HG03139 (cell line): ENCODE data around the gene MED13.
"Not testable (repeated sequence)": the region's sequence is repeated elsewhere in the genome, so short reads cannot be mapped to it uniquely, and the experiment has no call there.

Experiments used
- ATAC-seq: cut with Tn5 transposase; IDR thresholded peaks from one replicate; pipeline ENCODE4 v1.9.1; 2021; ENCODE audit not compliant: unreplicated experiment

MED13 gene

DNA sequence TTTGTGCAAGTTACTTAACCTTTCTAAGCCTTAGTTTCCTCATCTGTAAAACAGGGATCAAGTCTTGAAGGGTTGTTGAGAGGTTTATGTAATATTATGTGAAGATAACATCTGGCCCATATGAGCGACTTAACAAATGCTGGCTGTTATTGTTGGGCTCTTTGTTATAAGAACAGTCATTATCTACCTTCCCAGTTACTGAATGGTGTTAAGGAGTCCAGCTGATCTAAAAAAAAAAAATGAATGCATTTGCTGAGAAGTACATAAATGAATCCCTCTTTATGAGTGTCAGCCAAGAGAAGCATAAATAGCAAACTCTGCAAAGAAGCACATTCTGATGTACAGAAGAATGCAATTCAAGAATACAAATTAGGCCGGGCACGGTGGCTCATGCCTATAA, 24.3 kb upstream of the MED13 start:
- ATAC-seq, result no peak

DNA sequence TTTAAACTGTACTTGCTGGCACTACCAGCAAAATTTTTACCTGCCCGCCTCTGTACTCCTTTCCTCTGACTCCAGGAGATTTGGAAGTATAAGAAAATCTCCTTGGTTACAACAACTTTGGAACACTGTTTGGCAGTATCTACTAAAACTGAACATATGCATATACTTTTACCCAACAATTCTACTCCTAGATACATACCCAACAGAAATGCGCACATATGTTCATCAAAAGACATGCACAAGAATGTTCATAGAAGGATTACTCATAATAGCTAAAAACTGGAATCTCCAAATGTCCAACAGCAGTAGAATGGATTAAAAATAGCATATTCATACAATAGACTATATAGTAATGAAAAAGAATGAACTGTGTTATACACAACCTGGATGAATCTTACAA, 21.7 kb upstream of the MED13 start:
- no peak for ATAC-seq

DNA sequence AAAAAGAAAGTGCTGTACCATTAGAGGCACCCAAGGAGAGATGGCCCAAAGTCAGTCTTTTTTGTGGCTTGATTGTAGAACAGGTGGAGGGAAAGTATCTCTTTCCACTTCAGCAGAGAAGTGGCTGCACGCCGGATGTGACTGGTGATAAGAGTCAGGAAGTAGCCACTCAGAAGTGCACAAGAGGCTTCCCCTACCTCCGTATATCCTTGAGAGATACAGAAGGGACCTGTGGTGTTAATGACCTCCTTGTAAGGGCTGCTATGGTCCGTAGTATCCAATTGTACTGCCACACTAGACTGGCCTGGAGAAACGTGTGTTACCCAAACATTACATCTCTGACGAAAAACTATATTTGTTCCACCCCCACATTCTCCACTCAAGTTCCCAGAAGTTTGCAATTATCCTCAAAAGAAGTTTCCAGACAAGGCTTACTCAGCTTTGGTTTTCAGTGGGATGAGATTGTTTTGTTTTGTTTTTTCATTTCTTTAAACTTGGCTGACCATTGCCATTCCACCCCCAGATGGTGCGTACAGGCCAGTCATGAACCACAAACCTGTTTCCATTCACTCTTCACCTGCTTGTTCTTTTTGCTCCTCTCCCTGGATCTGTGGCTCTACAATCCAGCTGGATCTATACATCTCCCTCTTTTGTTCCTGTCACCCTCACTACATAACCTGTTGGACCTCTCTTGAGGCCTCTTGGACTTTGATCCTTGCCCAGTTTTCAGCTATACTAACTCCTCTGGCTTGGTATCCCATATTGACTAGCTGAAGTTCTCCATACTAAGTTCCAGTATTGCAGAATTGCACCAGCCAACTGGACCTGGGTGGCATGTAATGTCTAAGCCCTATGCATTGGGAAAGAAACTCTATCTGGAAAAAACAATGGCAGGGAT, 20.7 kb upstream of the MED13 start:
- peak; percentile 67 for ATAC-seq

DNA sequence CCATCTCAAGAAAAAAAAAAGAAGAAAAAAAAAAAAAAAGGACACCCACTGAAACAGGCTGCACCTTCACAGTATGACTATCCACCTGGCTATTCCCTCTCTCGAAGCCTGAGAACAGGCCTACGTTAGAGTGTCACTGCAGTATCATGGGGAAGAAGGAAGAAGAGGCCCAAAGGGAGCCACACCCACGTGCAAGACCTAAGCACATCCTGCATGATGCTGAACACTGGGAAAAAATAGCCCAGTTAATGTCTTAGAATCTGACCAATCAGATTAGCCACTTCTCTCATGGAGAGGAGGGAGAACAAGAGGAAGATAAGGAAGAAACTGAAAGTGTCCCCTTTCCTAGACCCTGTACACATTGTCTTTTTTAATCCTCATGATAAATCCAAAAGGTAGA, 19.5 kb upstream of the MED13 start:
- no peak for ATAC-seq

- no peak for ATAC-seq
Measured at GRCh38 chr17:62083651-62084050, 18.6 kb upstream of the MED13 start.

DNA sequence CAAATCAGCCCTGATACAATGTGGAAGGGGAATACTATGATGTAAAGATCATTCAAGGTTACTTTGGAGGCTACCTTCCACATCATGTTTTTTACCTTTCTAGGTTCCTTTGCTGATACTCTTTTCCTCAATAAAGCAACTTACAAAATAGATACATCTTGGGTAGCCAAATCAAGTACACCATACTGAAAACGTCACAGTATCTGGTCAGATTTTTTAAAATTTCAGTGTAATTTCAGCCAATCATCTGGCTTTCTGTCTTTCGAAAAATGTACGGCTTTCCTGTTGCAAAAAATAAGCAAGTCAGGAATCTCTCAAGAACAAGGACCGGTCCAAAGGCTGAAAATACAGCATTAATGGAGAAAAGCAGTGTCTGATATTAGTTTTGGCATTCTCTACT, 15.6 kb upstream of the MED13 start:
- no peak for ATAC-seq

DNA sequence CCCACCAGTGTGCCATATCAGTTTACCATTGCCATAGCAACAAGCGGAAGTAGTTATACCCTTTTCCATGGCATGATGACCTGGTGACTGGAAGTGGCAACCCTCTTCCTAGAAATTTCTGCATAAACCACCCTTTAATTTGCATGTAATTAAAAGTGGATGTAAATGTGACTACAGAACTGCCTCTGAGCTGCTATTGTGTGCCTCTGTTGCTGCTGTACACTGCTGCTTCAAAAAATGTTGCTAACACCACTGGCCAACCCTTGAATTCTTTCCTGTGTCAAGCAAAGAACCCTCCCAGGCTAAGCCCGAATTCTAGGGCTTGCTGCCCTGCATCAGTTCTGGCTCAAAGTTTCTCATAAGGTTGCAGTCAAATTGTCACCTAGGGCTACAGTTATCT, 12.9 kb upstream of the MED13 start:
- no peak for ATAC-seq

- ATAC-seq, result no peak
Measured at GRCh38 chr17:62076864-62077788, 12.0 kb upstream of the MED13 start.

- ATAC-seq, result no peak
Measured at GRCh38 chr17:62075308-62075815, 10.3 kb upstream of the MED13 start.

GRCh38 chr17:62073993-62074392, 8.9 kb upstream of the MED13 start:
- ATAC-seq, result no peak

DNA sequence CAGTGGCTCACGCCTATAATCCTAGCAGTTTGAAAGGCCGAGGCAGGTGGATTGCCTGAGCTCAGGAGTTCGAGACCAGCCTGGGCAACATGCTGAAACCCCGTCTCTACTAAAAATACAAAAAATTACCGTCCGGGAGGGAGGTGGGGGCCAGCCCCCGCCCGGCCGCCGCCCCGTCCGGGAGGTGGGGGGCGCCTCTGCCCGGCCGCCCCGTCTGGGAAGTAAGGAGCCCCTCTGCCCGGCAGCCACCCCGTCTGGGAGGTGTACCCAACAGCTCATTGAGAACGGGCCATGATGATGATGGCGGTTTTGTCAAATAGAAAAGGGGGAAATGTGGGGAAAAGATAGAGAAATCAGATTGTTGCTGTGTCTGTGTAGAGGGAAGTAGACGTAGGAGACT, 7.8 kb upstream of the MED13 start:
- not testable (repeated sequence) for ATAC-seq

DNA sequence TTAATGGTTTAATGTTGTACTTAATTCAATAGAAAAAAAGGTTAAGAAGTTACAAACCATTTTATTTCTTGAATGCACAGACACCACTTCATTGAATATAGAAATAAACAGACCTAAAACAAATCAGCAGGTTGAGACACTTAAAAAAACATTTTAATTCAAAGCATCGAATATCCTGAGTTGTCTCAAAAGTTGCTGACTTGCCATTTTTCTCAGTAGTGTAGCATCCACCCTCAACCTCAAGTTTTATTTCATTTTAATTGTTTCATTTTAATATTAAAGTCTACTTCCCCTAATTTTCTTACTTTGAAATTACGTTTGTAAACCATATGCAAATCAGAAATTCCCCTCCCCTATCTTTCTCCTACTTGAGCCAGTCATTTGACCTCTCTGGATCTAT, 5.8 kb upstream of the MED13 start:
- ATAC-seq, result no peak

DNA sequence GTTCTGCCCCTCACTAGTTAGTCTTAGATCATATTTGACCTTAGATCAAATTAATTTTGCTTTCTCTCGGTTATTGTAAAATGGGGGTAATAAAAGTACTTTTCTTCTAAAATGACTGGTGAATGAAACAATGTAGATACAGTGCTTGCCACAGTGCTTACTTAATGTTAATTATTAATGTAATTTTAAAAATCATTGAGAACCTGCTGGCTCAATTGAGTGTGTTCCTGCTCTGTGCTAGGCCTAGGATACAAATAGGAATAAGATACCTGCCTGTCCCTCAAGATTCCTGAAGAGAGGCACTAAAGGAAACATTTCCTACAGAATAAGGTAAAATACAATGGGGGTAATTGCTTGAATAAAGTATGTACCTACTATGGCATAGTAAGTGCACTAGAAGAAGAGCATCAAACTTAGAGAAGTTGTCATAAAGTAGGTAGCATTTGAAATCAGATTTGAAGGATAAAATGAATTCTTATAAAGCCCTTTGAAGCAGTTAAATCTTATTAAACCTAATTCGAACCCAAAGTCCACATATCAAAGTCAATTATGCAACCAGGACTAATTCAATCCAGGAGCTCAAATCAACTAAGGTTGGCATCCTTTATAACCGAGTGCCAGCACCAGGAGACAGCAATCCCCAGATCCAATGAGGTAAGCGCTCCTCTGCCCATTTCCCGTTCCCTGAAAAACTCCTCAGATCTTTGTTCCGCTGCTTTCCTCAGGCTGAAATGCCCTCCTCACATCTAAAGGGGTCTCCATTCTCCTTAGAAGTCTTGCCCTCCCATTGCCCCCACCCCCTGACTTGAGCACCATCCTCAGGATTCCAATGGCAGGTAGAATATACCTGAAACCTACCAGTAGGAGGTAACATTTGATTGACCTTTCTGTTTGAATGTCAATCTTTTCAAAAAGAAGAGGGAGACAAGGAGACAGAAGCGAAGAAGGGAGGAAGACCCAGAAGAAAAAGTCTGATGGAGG, 2.4 kb upstream of the MED13 start:
- no peak for ATAC-seq

GRCh38 chr17:62065611-62066468, 762 bp upstream of the MED13 start:
- ATAC-seq, result peak; percentile 96

- no peak for ATAC-seq
Measured at GRCh38 chr17:62064029-62064790, 868 bp downstream of the MED13 start.

DNA sequence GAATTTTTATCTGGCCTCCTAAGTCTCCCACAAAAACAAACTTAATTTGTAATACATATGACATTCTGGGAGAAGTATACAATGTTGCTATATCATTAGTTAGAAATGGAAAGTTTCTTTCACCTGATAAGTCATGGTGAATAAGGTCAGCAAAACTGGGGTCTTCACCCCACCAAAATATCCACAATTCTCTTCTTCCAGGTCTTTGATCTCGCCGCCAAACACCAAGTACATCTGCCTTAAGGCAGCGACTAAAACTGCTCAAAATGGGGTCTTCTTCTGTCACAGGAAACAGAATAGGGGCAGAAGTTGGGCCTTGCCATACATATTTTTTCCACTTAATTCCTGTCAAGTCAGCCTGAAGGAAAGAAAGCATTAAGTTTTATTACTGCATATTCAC, 2.1 kb downstream of the MED13 start:
- no peak for ATAC-seq

- ATAC-seq, result no peak
Measured at GRCh38 chr17:62062302-62062701, 2.8 kb downstream of the MED13 start.

DNA sequence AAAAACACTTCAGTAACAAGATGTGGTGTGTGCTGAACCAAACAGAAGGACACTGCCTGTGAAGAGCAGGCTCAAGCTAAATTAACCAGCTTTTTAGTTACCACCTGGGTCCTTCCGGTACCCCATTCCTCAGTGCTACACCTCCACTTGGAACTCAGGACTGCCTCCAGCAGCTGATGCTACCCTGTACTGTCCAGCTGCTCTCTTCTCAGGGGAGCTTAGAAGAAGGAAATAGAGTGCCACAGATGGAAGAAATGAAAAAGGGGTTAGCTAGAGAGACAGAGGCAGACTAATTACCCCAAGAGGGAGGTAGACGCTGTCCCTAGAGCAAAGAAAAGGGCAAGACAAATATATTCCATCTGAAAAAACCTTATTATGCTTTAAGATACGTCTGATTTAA, 5.7 kb downstream of the MED13 start:
- ATAC-seq, result no peak

DNA sequence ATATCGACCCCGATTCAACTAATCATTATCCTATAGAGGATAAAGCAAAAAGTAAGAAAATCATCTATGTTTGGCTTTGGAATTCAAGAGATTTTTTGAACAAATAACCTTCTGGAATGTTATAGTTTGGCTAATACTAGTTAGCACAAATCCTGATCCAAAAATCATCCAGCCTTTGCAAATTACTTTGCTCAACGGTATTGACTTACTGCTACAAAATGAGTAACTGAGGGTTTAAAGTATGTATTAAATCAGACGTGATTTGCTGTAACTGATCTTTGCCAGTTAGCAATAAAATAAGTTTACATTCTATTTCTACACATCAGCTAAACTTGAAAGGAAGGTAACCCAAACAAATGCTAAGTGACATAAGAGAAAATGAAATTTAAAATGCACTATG, 6.5 kb downstream of the MED13 start:
- no peak for ATAC-seq
